Spleen (tissue), 7 donors: ENCODE measurements around the gene MCRIP1.

ENCODE experiments used
- POLR2A ChIP-seq, 3 donors: fragments of 450-650 bp; IDR thresholded peaks; one replicate each; pipeline ENCODE4 v1.5.1; 2017; ENCODE audit warnings: antibody characterized with exemption in 3 of 3, mild to moderate bottlenecking in 1 of 3
- POLR2AphosphoS5 ChIP-seq, 3 donors: sonication (generic); formaldehyde crosslinking; IDR thresholded peaks; one replicate each; pipeline ENCODE4 v1.5.1; 2017; ENCODE audit warnings: antibody characterized with exemption in 3 of 3
- TF ChIP-seq, protein P1 (sequence below), 11 experiments: fragments of 200-600 bp in 7 of 11; fragments of 450-650 bp in 4 of 11; sonication (generic) in 4 of 11; IDR thresholded peaks in 8 of 11; conservative IDR thresholded peaks in 3 of 11; 1 replicate in 7 of 11; 2 replicates in 4 of 11; pipeline versions ENCODE4 v1.4.0 to v1.8.0; 2016 to 2021; ENCODE audit warnings: antibody characterized with exemption in 11 of 11, inconsistent platforms in 4 of 11, mild to moderate bottlenecking in 1 of 11
- donor health status: DM: no; HTN: no; CAD: no; lungs with moderate emphysema.
- donor health status: DM: no; HTN: no; CAD: no.
- donor health status: DM: no; HTN: no; CAD: no.

DNA sequence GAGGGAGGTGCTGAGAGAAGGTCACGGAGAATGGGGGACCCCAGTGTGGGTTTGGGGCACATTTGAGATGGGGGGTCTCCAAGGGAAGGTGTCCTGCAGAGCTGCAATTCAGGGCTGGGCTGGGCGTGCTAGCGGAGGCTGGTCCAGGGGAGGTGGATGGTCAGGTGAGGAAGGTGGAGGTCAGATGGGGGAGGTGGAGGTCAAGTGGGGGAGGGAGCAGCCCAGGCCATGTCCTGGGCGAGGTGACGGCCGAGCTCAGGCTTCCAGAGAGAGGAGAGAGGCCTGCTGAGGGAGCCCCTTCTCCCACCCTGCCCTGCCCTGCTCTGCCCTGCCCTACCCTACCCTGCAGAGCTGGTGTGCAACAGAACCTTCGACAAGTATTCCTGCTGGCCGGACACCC, 22.6 kb downstream of the MCRIP1 start:
- TF ChIP-seq POLR2AphosphoS5 (IDR thresholded peaks at IDR 0.05) (no peak), POLR2A (IDR thresholded peaks at IDR 0.05) (no peak)
- TF ChIP-seq, protein P1, sequence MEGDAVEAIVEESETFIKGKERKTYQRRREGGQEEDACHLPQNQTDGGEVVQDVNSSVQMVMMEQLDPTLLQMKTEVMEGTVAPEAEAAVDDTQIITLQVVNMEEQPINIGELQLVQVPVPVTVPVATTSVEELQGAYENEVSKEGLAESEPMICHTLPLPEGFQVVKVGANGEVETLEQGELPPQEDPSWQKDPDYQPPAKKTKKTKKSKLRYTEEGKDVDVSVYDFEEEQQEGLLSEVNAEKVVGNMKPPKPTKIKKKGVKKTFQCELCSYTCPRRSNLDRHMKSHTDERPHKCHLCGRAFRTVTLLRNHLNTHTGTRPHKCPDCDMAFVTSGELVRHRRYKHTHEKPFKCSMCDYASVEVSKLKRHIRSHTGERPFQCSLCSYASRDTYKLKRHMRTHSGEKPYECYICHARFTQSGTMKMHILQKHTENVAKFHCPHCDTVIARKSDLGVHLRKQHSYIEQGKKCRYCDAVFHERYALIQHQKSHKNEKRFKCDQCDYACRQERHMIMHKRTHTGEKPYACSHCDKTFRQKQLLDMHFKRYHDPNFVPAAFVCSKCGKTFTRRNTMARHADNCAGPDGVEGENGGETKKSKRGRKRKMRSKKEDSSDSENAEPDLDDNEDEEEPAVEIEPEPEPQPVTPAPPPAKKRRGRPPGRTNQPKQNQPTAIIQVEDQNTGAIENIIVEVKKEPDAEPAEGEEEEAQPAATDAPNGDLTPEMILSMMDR (IDR thresholded peaks at IDR 0.05 in 8 of 11, conservative IDR thresholded peaks at IDR 0.05 in 3 of 11), result no peak
